Vagina (tissue), 2 donors: ENCODE results near the gene PTPRD.

ENCODE experiments used
- POLR2A ChIP-seq, 2 donors: fragments of 450-650 bp; IDR thresholded peaks; one replicate each; pipeline ENCODE4 v1.6.1; 2017; ENCODE audit warnings: antibody characterized with exemption in 2 of 2, mild to moderate bottlenecking in 2 of 2, moderate library complexity in 2 of 2
- TF ChIP-seq, protein P1 (sequence below), 3 experiments: fragments of 450-650 bp in 2 of 3; fragments of 200-600 bp in 1 of 3; sonication (generic) in 1 of 3; IDR thresholded peaks; one replicate each; pipeline ENCODE4 v1.5.1; 2017 to 2019; ENCODE audit warnings: antibody characterized with exemption in 3 of 3, mild to moderate bottlenecking in 2 of 3, moderate library complexity in 2 of 3

DNA sequence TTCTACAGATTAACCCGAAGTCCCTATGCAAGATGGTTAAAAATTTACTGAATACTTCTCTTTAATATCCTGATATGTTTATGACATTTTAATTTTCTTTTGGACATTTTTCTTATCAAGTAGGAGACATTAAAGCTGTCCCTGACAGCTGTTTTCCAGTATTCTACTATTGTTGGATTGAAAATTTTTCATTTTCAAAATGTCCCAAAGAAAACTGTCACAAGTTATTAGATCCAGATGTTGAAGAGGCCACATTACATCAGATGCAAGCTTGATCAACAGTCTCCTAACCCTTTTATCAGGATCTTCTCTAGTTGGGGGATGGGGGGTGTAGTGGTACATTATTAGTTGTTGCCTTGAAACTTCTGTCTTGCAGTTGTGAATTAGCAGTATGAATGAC lies 1410.5 kb downstream of the PTPRD start:
- TF ChIP-seq, protein P1, sequence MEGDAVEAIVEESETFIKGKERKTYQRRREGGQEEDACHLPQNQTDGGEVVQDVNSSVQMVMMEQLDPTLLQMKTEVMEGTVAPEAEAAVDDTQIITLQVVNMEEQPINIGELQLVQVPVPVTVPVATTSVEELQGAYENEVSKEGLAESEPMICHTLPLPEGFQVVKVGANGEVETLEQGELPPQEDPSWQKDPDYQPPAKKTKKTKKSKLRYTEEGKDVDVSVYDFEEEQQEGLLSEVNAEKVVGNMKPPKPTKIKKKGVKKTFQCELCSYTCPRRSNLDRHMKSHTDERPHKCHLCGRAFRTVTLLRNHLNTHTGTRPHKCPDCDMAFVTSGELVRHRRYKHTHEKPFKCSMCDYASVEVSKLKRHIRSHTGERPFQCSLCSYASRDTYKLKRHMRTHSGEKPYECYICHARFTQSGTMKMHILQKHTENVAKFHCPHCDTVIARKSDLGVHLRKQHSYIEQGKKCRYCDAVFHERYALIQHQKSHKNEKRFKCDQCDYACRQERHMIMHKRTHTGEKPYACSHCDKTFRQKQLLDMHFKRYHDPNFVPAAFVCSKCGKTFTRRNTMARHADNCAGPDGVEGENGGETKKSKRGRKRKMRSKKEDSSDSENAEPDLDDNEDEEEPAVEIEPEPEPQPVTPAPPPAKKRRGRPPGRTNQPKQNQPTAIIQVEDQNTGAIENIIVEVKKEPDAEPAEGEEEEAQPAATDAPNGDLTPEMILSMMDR (IDR thresholded peaks at IDR 0.05): no peak
- no peak for TF ChIP-seq POLR2A (IDR thresholded peaks at IDR 0.05)
